ENCODE data around the gene NYAP1. TPM values are rescaled to one million over a fixed set of nuclear protein-coding genes. Genes with fewer than 3 reads are reported as not detected.

NYAP1 gene
- total and polyA plus RNA-seq, 2 of the 8 experiments (the other 6 are each of a cell fraction or from before 2014, with no cell fraction given) = 1.9 to 4.6 TPM

GRCh38 chr7:100452513-100452912 is 31.2 kb upstream of the NYAP1 start:
- DNase-seq (ENCODE audit: low read depth in 1 of 2, low spot score in 2 of 2) (no peak), FAIRE-seq (no peak)
- H2BK20ac ChIP-seq (ENCODE audit: low read length) = no peak overlapping the region
- H2BK12ac ChIP-seq (ENCODE audit: low read depth, low read length) = no peak overlapping the region
- no peak overlapping the region for H4K5ac ChIP-seq (ENCODE audit: insufficient read length, low read depth, low read length)
- no peaks in the 10 kb centered on the region for H4K20me1 ChIP-seq (replicated peaks in 1 of 2; ENCODE audit: control insufficient read depth in 1 of 2, insufficient read depth in 2 of 2, low read length in 2 of 2)
- H3K27ac ChIP-seq (ENCODE audit: low read depth, low read length) = no peak overlapping the region
- no peak overlapping the region for H2BK15ac ChIP-seq (ENCODE audit: low read length)
- no peaks in the 10 kb centered on the region for H3K79me2 ChIP-seq (ENCODE audit: control insufficient read depth in 1 of 2, insufficient read depth in 2 of 2, low read length in 2 of 2)
- ChIA-PET POLR2A (ENCODE audit: partially characterized antibody) (interaction anchor here (1.1 to 8.2 kb wide), 4 partner anchors 11 to 134 kb away, joined by 3 to 81 read pairs (median 29); partner anchors contain the start of genes FBXO24, LRCH4, MEPCE and PPP1R35), CTCF (ENCODE audit: partially characterized antibody) (interaction anchor here (1.3 to 8.3 kb wide), 3 partner anchors 10 to 46 kb away, joined by 5 to 70 read pairs (median 34); partner anchors contain the start of gene SPACDR)
- no peak overlapping the region for H3K9ac ChIP-seq (replicated peaks in 1 of 4; ENCODE audit: extremely low read depth in 1 of 4, low read depth in 3 of 4, low read length in 3 of 4)
- H2BK120ac ChIP-seq (replicated peaks; ENCODE audit: low read depth, low read length) = no peak overlapping the region
- no peak overlapping the region for H2AFZ ChIP-seq (ENCODE audit: low read length)
- H3K79me1 ChIP-seq (ENCODE audit: low read depth, low read length) = no peaks in the 10 kb centered on the region
- no peak overlapping the region for H3K23ac ChIP-seq (ENCODE audit: insufficient read length)
- no peak overlapping the region for H2AK5ac ChIP-seq (ENCODE audit: low read depth, low read length)
- no peak overlapping the region for H3K4me3 ChIP-seq (ENCODE audit: extremely low read depth in 1 of 4, insufficient read depth in 2 of 4, low read depth in 3 of 4, low read length in 4 of 4)
- 89% methylated on average over 3 of the region's 3 CpGs; no CpG with 5 or more reads in 1 of the 2 experiments for WGBS, 2 experiments (ENCODE audit: extremely low coverage in 1 of 2, insufficient coverage in 1 of 2, insufficient read length in 1 of 2, insufficient replicate concordance in 2 of 2, low coverage in 1 of 2, low lambda C conversion rate in 2 of 2, missing lambda C conversion rate in 1 of 2)
- H3K9me3 ChIP-seq (ENCODE audit: insufficient read depth in 2 of 2, low read depth in 1 of 2, low read length in 1 of 2) = no peaks in the 10 kb centered on the region
- H4K91ac ChIP-seq (replicated peaks; ENCODE audit: insufficient read length, low read length) = no peak overlapping the region
- H3K23me2 ChIP-seq (ENCODE audit: low read depth, low read length) = no peaks in the 10 kb centered on the region
- no peaks in the 10 kb centered on the region for H3K36me3 ChIP-seq (ENCODE audit: control insufficient read depth in 2 of 4, insufficient read depth in 4 of 4, low read length in 3 of 4)
- no peaks in the 10 kb centered on the region for H3K27me3 ChIP-seq (replicated peaks in 1 of 4; ENCODE audit: control insufficient read depth in 3 of 4, extremely low read depth in 1 of 4, insufficient read depth in 3 of 4, low read length in 3 of 4)
- H4K8ac ChIP-seq (ENCODE audit: extremely low read depth, insufficient read depth, low read length) = no peak overlapping the region
- no peak overlapping the region for H3K4me2 ChIP-seq (ENCODE audit: insufficient read depth in 1 of 2, low read depth in 2 of 2, low read length in 2 of 2)
- H3K4me1 ChIP-seq (replicated peaks in 1 of 4; ENCODE audit: control insufficient read depth in 3 of 4, insufficient read depth in 4 of 4, low read length in 3 of 4) = peaks cover 0 to 8% (median 6%) of the 10 kb centered on the region in 4 experiments; a peak in 6 of 7 replicates
- H2BK5ac ChIP-seq (ENCODE audit: low read depth, low read length) = no peak overlapping the region
- H3K56ac ChIP-seq (replicated peaks; ENCODE audit: insufficient read length, low read depth, low read length) = no peak overlapping the region
- no peak overlapping the region for H3K4ac ChIP-seq (replicated peaks; ENCODE audit: insufficient read length, low read depth, low read length)
- no peak overlapping the region for H3K14ac ChIP-seq (ENCODE audit: insufficient read length)
- H3K18ac ChIP-seq (ENCODE audit: extremely low read depth, low read length) = no peak overlapping the region
- TF ChIP-seq SAP30 (IDR thresholded peaks at IDR 0.05; ENCODE audit: insufficient read depth, insufficient replicate concordance, low read length) = no peak
- no peak for TF ChIP-seq CTBP2 (IDR thresholded peaks at IDR 0.05; ENCODE audit: borderline replicate concordance, insufficient read depth, insufficient read length, low read length)
- no peak for TF ChIP-seq TCF12 (IDR thresholded peaks at IDR 0.05; ENCODE audit: low read depth, low read length)
- no peak for TF ChIP-seq TEAD4 (IDR thresholded peaks at IDR 0.05; ENCODE audit: low read depth, low read length)
- no peak for TF ChIP-seq EZH2 (IDR thresholded peaks at IDR 0.05; ENCODE audit: low read depth, low read length, severe bottlenecking)
- no peak for TF ChIP-seq JUND (IDR thresholded peaks at IDR 0.05; ENCODE audit: low read length)
- no peak for TF ChIP-seq ATF3 (IDR thresholded peaks at IDR 0.05; ENCODE audit: insufficient read depth, low read depth, low read length)
- no peak for TF ChIP-seq HDAC2 (IDR thresholded peaks at IDR 0.05; ENCODE audit: borderline replicate concordance in 1 of 2, low read depth in 2 of 2, low read length in 2 of 2)
- TF ChIP-seq CBX8 (IDR thresholded peaks at IDR 0.05; ENCODE audit: borderline replicate concordance, low read depth, low read length) = no peak
- TF ChIP-seq CHD1 (IDR thresholded peaks at IDR 0.05; ENCODE audit: low read depth, low read length) = no peak
- TF ChIP-seq SP1 (IDR thresholded peaks at IDR 0.05; ENCODE audit: low read depth, low read length) = no peak
- no peak for TF ChIP-seq BCL11A (IDR thresholded peaks at IDR 0.05; ENCODE audit: low read depth in 2 of 2, low read length in 2 of 2)
- TF ChIP-seq TAF7 (optimal IDR thresholded peaks at IDR 0.05; ENCODE audit: borderline replicate concordance, low read depth, low read length) = no peak

Measured in H1 (cell line).